Epithelial cell of esophagus (primary cell): ENCODE data around the gene KNSTRN.

ENCODE experiments used
- DNase-seq: peaks from one replicate; pipeline ENCODE4 v3.0.0; 2010; ENCODE audit warnings: low read depth
- H3K4me3 ChIP-seq: 2 replicates; pipeline ENCODE4 v1.5.1; 2011; ENCODE audit warnings: mild to moderate bottlenecking, low read length, control low read depth
- TF ChIP-seq, protein P1 (sequence below): IDR thresholded peaks from 2 replicates; pipeline ENCODE4 v1.5.1; 2011; ENCODE audit warnings: low read depth, mild to moderate bottlenecking, low read length, control low read depth, inconsistent platforms; ENCODE audit not compliant: insufficient read depth; ENCODE audit errors: missing control alignments

KNSTRN gene

DNA sequence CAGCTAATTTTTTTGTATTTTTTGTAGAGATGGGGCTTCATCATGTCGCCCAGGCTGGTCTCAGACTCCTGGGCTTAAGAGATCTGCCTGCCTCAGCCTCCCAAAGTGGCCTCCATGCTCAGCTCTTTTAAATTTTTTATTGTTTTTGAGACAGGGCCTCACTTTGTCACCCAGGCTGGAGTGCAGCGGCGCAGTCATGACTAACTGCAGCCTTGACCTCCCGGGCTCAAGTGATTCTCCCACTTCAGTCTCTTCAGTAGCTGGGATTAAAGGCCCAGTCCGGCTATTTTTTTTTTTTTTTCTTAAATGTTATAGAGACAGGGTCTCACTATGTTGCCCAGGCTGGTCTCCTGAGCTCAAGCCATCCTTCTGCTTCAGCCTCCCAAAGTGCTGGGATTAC, 43.2 kb downstream of the KNSTRN start:
- TF ChIP-seq, protein P1, sequence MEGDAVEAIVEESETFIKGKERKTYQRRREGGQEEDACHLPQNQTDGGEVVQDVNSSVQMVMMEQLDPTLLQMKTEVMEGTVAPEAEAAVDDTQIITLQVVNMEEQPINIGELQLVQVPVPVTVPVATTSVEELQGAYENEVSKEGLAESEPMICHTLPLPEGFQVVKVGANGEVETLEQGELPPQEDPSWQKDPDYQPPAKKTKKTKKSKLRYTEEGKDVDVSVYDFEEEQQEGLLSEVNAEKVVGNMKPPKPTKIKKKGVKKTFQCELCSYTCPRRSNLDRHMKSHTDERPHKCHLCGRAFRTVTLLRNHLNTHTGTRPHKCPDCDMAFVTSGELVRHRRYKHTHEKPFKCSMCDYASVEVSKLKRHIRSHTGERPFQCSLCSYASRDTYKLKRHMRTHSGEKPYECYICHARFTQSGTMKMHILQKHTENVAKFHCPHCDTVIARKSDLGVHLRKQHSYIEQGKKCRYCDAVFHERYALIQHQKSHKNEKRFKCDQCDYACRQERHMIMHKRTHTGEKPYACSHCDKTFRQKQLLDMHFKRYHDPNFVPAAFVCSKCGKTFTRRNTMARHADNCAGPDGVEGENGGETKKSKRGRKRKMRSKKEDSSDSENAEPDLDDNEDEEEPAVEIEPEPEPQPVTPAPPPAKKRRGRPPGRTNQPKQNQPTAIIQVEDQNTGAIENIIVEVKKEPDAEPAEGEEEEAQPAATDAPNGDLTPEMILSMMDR: no peak
- no peak for DNase-seq
- no peak overlapping the region for H3K4me3 ChIP-seq

- H3K4me3 ChIP-seq: no peak overlapping the region
- TF ChIP-seq, protein P1: no peak
- no peak for DNase-seq
Measured at GRCh38 chr15:40427188-40427587, 44.7 kb downstream of the KNSTRN start.

DNA sequence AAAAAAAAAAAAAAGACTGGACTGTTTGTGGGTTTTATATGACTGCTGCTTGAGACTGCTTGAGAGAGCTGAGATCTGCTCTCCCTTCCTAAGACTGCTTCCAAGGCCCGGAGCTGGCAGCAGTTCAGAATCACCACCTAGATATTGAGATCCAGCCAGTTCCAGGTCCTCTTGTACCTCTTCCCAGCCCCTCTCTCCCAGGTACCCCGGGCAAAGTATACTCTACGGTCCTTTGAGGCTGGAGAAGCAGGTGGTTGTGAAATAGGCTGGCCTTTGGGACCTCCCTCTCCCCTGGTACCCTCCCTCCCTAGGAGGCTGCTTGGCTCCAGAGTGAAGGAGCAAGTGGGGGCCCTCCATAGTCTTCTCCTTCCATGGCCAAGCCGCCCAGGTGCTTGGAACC, 45.7 kb downstream of the KNSTRN start:
- no peak for DNase-seq
- TF ChIP-seq, protein P1: no peak
- no peak overlapping the region for H3K4me3 ChIP-seq

GRCh38 chr15:40429068-40429710, 46.7 kb downstream of the KNSTRN start:
- no peak for DNase-seq
- TF ChIP-seq, protein P1: no peak
- H3K4me3 ChIP-seq: no peak overlapping the region

GRCh38 chr15:40430271-40430805, 47.8 kb downstream of the KNSTRN start:
- TF ChIP-seq, protein P1: no peak
- DNase-seq: peak; percentile 37

DNA sequence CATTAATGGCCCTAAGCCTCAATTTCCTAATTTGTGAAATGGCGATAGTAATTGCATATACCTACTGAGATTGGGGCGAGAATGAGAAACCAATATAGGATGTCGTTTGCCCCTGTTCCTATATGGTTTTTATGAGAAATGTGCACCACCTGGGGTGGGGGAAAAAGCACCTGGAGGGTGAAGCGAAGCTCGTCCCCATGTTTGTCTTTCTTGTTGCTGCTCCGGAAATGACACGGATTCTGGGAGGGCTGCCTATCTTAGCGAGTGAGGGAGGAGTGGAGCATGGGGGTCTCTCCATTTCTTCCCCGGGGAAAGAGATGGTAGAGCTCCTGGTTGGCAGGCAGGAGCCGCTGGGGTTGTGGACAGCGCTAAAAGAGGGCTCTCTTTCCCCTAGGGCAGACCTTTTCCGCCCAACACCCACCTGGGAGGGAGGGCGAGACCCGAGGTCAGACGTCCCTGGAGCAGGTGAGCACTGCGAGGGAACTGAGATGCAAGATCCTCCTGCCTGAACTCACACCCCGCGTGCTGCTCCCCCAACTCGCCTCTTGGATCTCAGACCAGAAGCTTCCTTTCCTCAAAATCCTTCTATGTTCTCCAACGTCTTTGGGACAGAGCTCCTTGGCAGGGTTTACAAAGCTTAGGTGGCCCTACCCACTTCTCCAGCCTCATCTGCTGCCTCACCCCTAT, 52.6 kb downstream of the KNSTRN start:
- TF ChIP-seq, protein P1: no peak
- DNase-seq: no peak
- no peak overlapping the region for H3K4me3 ChIP-seq

More at GRCh38 chr15:40430271-40430805, 47.8 kb downstream of the KNSTRN start:
- no peak overlapping the region for H3K4me3 ChIP-seq

DNA sequence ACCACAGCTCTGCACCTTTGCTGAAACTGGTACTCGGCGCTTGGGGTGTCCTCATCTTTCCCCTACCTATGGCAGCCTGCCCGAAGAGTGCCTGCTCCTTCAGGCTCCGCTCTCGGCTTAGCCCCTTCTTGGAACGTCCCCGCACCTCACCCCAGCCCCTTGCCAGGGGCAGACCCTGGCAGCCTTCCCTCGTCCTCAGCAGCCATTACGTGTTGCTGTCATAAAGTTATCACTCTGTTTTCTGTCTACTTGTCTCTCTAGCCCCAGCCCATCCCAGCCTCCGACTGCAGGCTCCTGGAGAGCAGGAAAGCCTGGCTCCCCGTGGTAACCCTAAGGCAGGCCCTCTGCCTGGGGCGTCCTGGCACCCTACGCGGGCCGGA, 53.2 kb downstream of the KNSTRN start:
- H3K4me3 ChIP-seq: no peak overlapping the region
- TF ChIP-seq, protein P1: no peak
- DNase-seq: no peak
